Peyer's patch (tissue), 4 donors: ENCODE data around the gene RGS9BP.

ENCODE experiments used
- POLR2A ChIP-seq, 2 donors: fragments of 450-650 bp; IDR thresholded peaks; one replicate each; pipeline ENCODE4 v1.5.1; 2017; ENCODE audit warnings: antibody characterized with exemption in 2 of 2, mild to moderate bottlenecking in 2 of 2, moderate library complexity in 2 of 2
- TF ChIP-seq, protein P1 (sequence below), 6 experiments: fragments of 450-650 bp in 4 of 6; fragments of 200-600 bp in 2 of 6; sonication (generic) in 1 of 6; IDR thresholded peaks; one replicate each; pipeline ENCODE4 v1.5.1; 2017 to 2019; ENCODE audit warnings: antibody characterized with exemption in 6 of 6, mild to moderate bottlenecking in 3 of 6, moderate library complexity in 1 of 6

DNA sequence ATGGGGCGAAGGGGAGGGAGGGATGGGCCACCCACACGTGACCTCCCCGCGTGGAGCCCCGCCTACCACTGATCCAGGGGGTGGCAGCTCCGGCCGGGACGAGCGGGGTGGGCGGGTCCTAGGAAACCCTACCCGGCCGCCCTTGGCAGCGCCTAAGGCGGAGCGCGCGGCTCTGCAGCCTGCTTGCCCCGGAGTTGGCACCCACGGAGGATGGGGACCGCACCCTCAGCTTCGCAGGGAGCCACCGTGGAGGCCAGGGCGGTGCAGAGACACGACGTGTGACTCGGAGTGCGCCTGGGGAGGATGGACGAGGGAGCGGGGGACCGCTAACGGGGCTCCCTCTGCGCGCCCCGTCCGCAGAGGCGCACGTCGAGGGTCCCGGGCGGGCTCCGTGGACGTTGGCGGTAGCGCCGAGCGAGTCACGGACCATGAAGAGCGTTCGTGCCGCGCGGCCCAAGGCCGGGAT, at the start of gene RGS9BP:
- no peak for TF ChIP-seq POLR2A (IDR thresholded peaks at IDR 0.05)
- TF ChIP-seq, protein P1, sequence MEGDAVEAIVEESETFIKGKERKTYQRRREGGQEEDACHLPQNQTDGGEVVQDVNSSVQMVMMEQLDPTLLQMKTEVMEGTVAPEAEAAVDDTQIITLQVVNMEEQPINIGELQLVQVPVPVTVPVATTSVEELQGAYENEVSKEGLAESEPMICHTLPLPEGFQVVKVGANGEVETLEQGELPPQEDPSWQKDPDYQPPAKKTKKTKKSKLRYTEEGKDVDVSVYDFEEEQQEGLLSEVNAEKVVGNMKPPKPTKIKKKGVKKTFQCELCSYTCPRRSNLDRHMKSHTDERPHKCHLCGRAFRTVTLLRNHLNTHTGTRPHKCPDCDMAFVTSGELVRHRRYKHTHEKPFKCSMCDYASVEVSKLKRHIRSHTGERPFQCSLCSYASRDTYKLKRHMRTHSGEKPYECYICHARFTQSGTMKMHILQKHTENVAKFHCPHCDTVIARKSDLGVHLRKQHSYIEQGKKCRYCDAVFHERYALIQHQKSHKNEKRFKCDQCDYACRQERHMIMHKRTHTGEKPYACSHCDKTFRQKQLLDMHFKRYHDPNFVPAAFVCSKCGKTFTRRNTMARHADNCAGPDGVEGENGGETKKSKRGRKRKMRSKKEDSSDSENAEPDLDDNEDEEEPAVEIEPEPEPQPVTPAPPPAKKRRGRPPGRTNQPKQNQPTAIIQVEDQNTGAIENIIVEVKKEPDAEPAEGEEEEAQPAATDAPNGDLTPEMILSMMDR (IDR thresholded peaks at IDR 0.05): no peak
